Mucosa of rectum (tissue), 2 donors: ENCODE results near the gene MAOA.

Source experiments
- H3K27ac ChIP-seq, 2 donors: one replicate each; pipeline ENCODE4 v1.7.0; 2013; ENCODE audit warnings: inconsistent platforms in 2 of 2, low read depth in 2 of 2, low read length in 2 of 2
- H3K27me3 ChIP-seq, 2 donors: one replicate each; pipeline ENCODE4 v1.7.0; 2013; ENCODE audit warnings: low read length in 2 of 2; ENCODE audit not compliant: control insufficient read depth in 2 of 2, insufficient read depth in 2 of 2
- H3K36me3 ChIP-seq, 2 donors: one replicate each; pipeline ENCODE4 v1.7.0; 2013; ENCODE audit warnings: low read length in 2 of 2; ENCODE audit not compliant: control insufficient read depth in 2 of 2, insufficient read depth in 2 of 2
- H3K4me1 ChIP-seq, 2 donors: one replicate each; pipeline ENCODE4 v1.7.0; 2013; ENCODE audit warnings: low read length in 2 of 2, mild to moderate bottlenecking in 1 of 2; ENCODE audit not compliant: control insufficient read depth in 2 of 2, insufficient read depth in 2 of 2
- H3K4me3 ChIP-seq, 2 donors: one replicate each; pipeline ENCODE4 v1.7.0; 2013; ENCODE audit warnings: low read length in 2 of 2
- H3K9ac ChIP-seq, 2 donors: one replicate each; pipeline ENCODE4 v1.7.0; 2013; ENCODE audit warnings: low read length in 2 of 2, low read depth in 1 of 2, mild to moderate bottlenecking in 1 of 2
- H3K9me3 ChIP-seq, 2 donors: one replicate each; pipeline ENCODE4 v1.7.0; 2013; ENCODE audit warnings: low read length in 2 of 2; ENCODE audit not compliant: control insufficient read depth in 2 of 2
- donor health status: healthy.
- donor health status: Normal muscosa, but diverticular disease.

MAOA gene

GRCh38 chrX:43744284-43744683, 88.2 kb downstream of the MAOA start:
- H3K36me3 ChIP-seq: peaks cover 3 to 13% of the 10 kb centered on the region in 2 donors
- no peak overlapping the region for H3K27ac ChIP-seq

DNA sequence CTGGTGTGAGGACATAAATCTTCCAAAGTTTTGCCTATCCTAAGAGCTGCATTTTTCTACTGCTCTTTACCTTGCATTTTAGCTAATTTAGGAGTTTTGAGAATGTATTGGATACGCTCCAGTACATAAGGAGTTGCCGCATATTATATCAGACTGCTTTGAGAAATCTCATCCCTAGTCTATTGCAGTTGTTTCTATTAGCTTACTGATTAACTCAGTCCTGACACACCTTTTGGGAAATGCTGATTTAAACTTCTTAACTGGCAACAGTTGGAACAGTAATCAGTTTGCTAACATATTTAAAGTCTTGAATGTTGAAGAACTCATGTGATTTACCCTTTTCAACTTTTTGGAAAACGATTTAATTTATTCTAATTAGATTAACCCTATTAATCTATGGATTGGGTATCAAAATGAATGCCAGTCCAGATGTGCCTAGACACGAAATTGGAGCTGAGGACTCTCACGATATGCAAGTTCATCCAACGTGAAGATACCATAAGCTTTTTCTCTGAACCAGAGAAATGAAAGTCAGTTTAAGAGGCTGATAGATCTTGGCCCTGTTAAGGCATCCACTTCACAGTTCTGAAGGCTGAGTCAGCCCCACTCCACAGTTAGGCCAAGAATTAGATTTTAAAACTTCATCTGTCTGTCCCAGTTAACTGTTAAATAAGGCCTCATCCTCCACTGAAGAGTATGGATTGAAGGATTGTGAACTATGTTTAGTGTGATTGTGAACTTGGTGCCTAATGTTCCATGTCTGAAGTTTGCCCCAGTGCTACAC, 90.0 kb downstream of the MAOA start:
- Histone ChIP-seq H3K9ac (no peak overlapping the region), H3K27me3 (peaks cover 4 to 13% of the 10 kb centered on the region in 2 donors), H3K27ac (peak overlapping the region; percentile 26 to 56), H3K36me3 (peaks cover 3 to 13% of the 10 kb centered on the region in 2 donors), H3K4me3 (no peak overlapping the region), H3K9me3 (no peaks in the 10 kb centered on the region), H3K4me1 (peaks cover 5 to 26% of the 10 kb centered on the region in 2 donors)

More at GRCh38 chrX:43744284-43744683, 88.2 kb downstream of the MAOA start:
- Histone ChIP-seq H3K9ac (no peak overlapping the region), H3K4me1 (peaks cover 5 to 21% of the 10 kb centered on the region in 2 donors), H3K27me3 (peaks cover 2 to 13% of the 10 kb centered on the region in 2 donors), H3K9me3 (no peaks in the 10 kb centered on the region), H3K4me3 (no peak overlapping the region)

DNA sequence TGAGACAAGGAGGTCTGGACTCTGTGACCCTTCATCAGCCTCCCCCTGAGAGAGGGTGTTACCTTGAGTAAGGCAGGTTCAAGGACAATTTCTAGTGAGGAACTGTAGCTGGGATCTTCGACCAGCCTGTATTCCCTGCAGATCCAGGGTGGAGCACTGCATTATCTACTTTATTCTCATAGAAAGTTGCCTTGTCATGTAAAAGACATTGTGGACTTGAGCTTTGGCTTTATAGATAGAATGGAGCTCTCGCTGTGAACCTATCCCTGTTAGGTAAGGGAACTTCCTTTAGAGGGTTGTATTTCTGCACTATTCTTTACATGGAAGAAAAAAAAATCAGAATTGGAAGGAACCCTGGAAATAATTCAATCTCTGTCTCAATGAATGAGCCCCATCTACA, 91.4 kb downstream of the MAOA start:
- H3K9ac ChIP-seq: no peak overlapping the region
- H3K27me3 ChIP-seq: peaks cover 3 to 13% of the 10 kb centered on the region in 2 donors
- no peak overlapping the region for H3K4me3 ChIP-seq
- H3K9me3 ChIP-seq: no peaks in the 10 kb centered on the region
- peak overlapping the region in 1 of 2 donors; percentile 20 for H3K27ac ChIP-seq
- H3K4me1 ChIP-seq: peaks cover 3 to 23% of the 10 kb centered on the region in 2 donors
- peaks cover 0 to 6% of the 10 kb centered on the region in 2 donors for H3K36me3 ChIP-seq

- Histone ChIP-seq H3K4me3 (no peak overlapping the region), H3K27ac (peak overlapping the region in 1 of 2 donors; percentile 13), H3K36me3 (no peaks in the 10 kb centered on the region), H3K9me3 (no peaks in the 10 kb centered on the region), H3K4me1 (peaks cover 0 to 16% of the 10 kb centered on the region in 2 donors), H3K27me3 (peaks cover 3 to 5% of the 10 kb centered on the region in 2 donors), H3K9ac (no peak overlapping the region)
Measured at GRCh38 chrX:43750248-43750676, 94.2 kb downstream of the MAOA start.

DNA sequence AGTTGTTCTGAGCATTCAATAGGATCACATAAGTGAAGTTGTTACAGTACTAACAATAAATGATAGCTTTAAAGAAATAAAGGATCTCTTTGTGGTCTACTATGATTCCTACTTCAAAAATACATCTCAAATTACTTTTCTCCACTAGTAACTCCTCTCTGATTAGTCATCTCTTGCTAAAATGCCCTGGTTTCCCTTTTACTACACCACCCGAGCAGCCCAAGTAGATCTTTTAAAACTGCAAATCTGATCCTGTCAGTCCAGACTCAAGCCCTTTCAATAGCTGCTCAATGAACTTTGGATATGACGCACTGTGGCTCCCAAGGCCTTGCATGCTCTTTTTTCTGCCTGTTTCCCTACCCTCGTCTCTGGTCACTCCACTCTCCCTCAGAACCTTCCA, 97.5 kb downstream of the MAOA start:
- H3K9ac ChIP-seq: no peak overlapping the region
- peaks cover 4 to 8% of the 10 kb centered on the region in 2 donors for H3K27me3 ChIP-seq
- H3K36me3 ChIP-seq: no peaks in the 10 kb centered on the region
- peaks cover 0 to 5% of the 10 kb centered on the region in 2 donors for H3K4me1 ChIP-seq
- no peak overlapping the region for H3K4me3 ChIP-seq
- H3K9me3 ChIP-seq: no peaks in the 10 kb centered on the region
- H3K27ac ChIP-seq: no peak overlapping the region

GRCh38 chrX:43756076-43756475, 100.0 kb downstream of the MAOA start:
- Histone ChIP-seq H3K27ac (no peak overlapping the region), H3K36me3 (no peaks in the 10 kb centered on the region), H3K4me3 (no peak overlapping the region), H3K9me3 (no peaks in the 10 kb centered on the region), H3K27me3 (peaks cover 4 to 9% of the 10 kb centered on the region in 2 donors), H3K4me1 (no peaks in the 10 kb centered on the region), H3K9ac (no peak overlapping the region)

GRCh38 chrX:43758044-43758443, 101.9 kb downstream of the MAOA start:
- Histone ChIP-seq H3K4me3 (no peak overlapping the region), H3K27me3 (peaks cover 4 to 7% of the 10 kb centered on the region in 2 donors), H3K36me3 (no peaks in the 10 kb centered on the region), H3K27ac (no peak overlapping the region), H3K9ac (no peak overlapping the region), H3K9me3 (no peaks in the 10 kb centered on the region), H3K4me1 (no peaks in the 10 kb centered on the region)

DNA sequence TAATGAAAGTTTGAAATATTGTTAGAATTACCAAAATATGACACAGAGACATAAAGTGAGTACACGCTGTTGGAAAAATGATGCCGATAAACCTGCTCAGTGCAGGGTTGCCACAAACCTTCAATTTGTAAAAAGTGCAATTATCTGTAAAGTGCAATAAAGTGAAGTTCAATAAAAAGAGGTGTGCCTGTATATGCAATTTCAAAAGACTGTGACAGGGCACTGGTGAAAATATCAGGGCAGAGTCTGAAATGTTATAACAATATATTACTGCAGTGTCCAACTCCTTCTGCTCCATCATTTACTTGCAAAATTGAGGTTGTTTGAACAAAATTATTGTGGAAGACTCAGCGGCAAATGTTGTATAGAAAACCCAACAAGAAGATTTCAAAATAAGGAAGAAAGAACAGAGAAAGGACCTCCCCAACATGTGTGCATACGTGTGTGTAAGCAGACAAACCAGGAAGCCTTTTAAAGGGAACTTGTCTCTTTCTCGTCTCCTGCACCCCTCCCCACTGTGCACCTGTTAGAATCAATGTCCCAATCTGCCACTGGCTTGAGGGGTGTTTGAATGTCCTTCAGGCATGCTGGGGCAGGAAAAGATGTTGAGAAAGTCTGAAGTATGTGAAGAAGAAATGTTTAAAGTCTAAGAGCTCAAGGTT, 130.0 kb downstream of the MAOA start:
- Histone ChIP-seq H3K4me1 (peaks cover 2 to 3% of the 10 kb centered on the region in 2 donors), H3K27ac (peak overlapping the region; percentile 20 to 39), H3K4me3 (no peak overlapping the region), H3K36me3 (no peaks in the 10 kb centered on the region), H3K27me3 (peaks cover 0 to 2% of the 10 kb centered on the region in 2 donors), H3K9ac (no peak overlapping the region), H3K9me3 (no peaks in the 10 kb centered on the region)
